Measurements from ENCODE around the gene MYO1E. TPM values are rescaled to one million over a fixed set of nuclear protein-coding genes. Genes with fewer than 3 reads are reported as not detected.

The MYO1E gene
- total and polyA plus RNA-seq, 2 of the 8 experiments (the other 6 are each of a cell fraction or from before 2014, with no cell fraction given), result 19.6 to 142 TPM

- no peak overlapping the region for H3K18ac ChIP-seq (ENCODE audit: extremely low read depth, low read length)
- no peak overlapping the region for H2BK15ac ChIP-seq (ENCODE audit: low read length)
- H3K79me2 ChIP-seq (ENCODE audit: control insufficient read depth in 1 of 2, insufficient read depth in 2 of 2, low read length in 2 of 2), result no peaks in the 10 kb centered on the region
- H3K4me1 ChIP-seq (replicated peaks in 1 of 4; ENCODE audit: control insufficient read depth in 3 of 4, insufficient read depth in 4 of 4, low read length in 3 of 4), result no peaks in the 10 kb centered on the region
- H3K23me2 ChIP-seq (ENCODE audit: low read depth, low read length), result no peaks in the 10 kb centered on the region
- no peaks in the 10 kb centered on the region for H3K27me3 ChIP-seq (replicated peaks in 1 of 4; ENCODE audit: control insufficient read depth in 3 of 4, extremely low read depth in 1 of 4, insufficient read depth in 3 of 4, low read length in 3 of 4)
- H2BK12ac ChIP-seq (ENCODE audit: low read depth, low read length), result no peak overlapping the region
- H4K20me1 ChIP-seq (replicated peaks in 1 of 2; ENCODE audit: control insufficient read depth in 1 of 2, insufficient read depth in 2 of 2, low read length in 2 of 2), result no peaks in the 10 kb centered on the region
- H2BK120ac ChIP-seq (replicated peaks; ENCODE audit: low read depth, low read length), result no peak overlapping the region
- no peak overlapping the region for H3K4me2 ChIP-seq (ENCODE audit: insufficient read depth in 1 of 2, low read depth in 2 of 2, low read length in 2 of 2)
- H3K23ac ChIP-seq (ENCODE audit: insufficient read length), result no peak overlapping the region
- ChIA-PET POLR2A (ENCODE audit: partially characterized antibody) (interaction anchor here (1.6 kb wide), 1 partner anchor 20 kb away, joined by 4 read pairs; the partner anchor contains the start of gene MYO1E), CTCF (ENCODE audit: partially characterized antibody) (interaction anchor here (0.7 to 1.9 kb wide), 6 partner anchors 12 to 766 kb away, joined by 3 to 6 read pairs (median 3); no protein-coding TSS in a partner anchor)
- H3K79me1 ChIP-seq (ENCODE audit: low read depth, low read length), result no peaks in the 10 kb centered on the region
- H3K56ac ChIP-seq (replicated peaks; ENCODE audit: insufficient read length, low read depth, low read length), result no peak overlapping the region
- H3K14ac ChIP-seq (ENCODE audit: insufficient read length), result no peak overlapping the region
- FAIRE-seq (no peak), DNase-seq (ENCODE audit: low read depth in 1 of 2, low spot score in 2 of 2) (no peak)
- H3K27ac ChIP-seq (ENCODE audit: low read depth, low read length), result no peak overlapping the region
- no peak overlapping the region for H3K4me3 ChIP-seq (ENCODE audit: extremely low read depth in 1 of 4, insufficient read depth in 2 of 4, low read depth in 3 of 4, low read length in 4 of 4)
- H2BK5ac ChIP-seq (ENCODE audit: low read depth, low read length), result no peak overlapping the region
- H4K91ac ChIP-seq (replicated peaks; ENCODE audit: insufficient read length, low read length), result no peak overlapping the region
- no peak overlapping the region for H4K8ac ChIP-seq (ENCODE audit: extremely low read depth, insufficient read depth, low read length)
- no peak overlapping the region for H2AFZ ChIP-seq (ENCODE audit: low read length)
- 76% methylated on average over 5 of the region's 5 CpGs; no CpG with 5 or more reads in 1 of the 2 experiments for WGBS, 2 experiments (ENCODE audit: extremely low coverage in 1 of 2, insufficient coverage in 1 of 2, insufficient read length in 1 of 2, insufficient replicate concordance in 2 of 2, low coverage in 1 of 2, low lambda C conversion rate in 2 of 2, missing lambda C conversion rate in 1 of 2)
- H3K9me3 ChIP-seq (ENCODE audit: insufficient read depth in 2 of 2, low read depth in 1 of 2, low read length in 1 of 2), result no peaks in the 10 kb centered on the region
- no peak overlapping the region for H4K5ac ChIP-seq (ENCODE audit: insufficient read length, low read depth, low read length)
- no peak overlapping the region for H3K9ac ChIP-seq (replicated peaks in 1 of 4; ENCODE audit: extremely low read depth in 1 of 4, low read depth in 3 of 4, low read length in 3 of 4)
- H2AK5ac ChIP-seq (ENCODE audit: low read depth, low read length), result no peak overlapping the region
- H2BK20ac ChIP-seq (ENCODE audit: low read length), result no peak overlapping the region
- H3K36me3 ChIP-seq (ENCODE audit: control insufficient read depth in 2 of 4, insufficient read depth in 4 of 4, low read length in 3 of 4), result no peaks in the 10 kb centered on the region
- H3K4ac ChIP-seq (replicated peaks; ENCODE audit: insufficient read length, low read depth, low read length), result no peak overlapping the region
- TF ChIP-seq HDAC2 (IDR thresholded peaks at IDR 0.05; ENCODE audit: borderline replicate concordance in 1 of 2, low read depth in 2 of 2, low read length in 2 of 2) (no peak), MAX (IDR thresholded peaks at IDR 0.05) (no peak), RNF2 (IDR thresholded peaks at IDR 0.05; ENCODE audit: borderline replicate concordance, low read depth, low read length, missing control alignments, poor library complexity, severe bottlenecking) (no peak), KDM4A (IDR thresholded peaks at IDR 0.05; ENCODE audit: low read depth, low read length, severe bottlenecking) (no peak), SRF (IDR thresholded peaks at IDR 0.05; ENCODE audit: low read depth, low read length) (no peak), TAF7 (optimal IDR thresholded peaks at IDR 0.05; ENCODE audit: borderline replicate concordance, low read depth, low read length) (no peak), SIX5 (IDR thresholded peaks at IDR 0.05; ENCODE audit: low read depth, low read length) (no peak), ATF2 (IDR thresholded peaks at IDR 0.05; ENCODE audit: low read length) (no peak), MAFK (IDR thresholded peaks at IDR 0.05; ENCODE audit: low read depth, low read length) (no peak)
Observed at GRCh38 chr15:59392299-59392698, 19.6 kb upstream of the MYO1E start.
